NT2/D1 (cell line): ENCODE results near the gene GPR32.

ENCODE experiments used
- SUZ12 ChIP-seq: IDR thresholded peaks from 2 replicates; pipeline ENCODE4 v1.6.1; 2011; ENCODE audit not compliant: insufficient read length, insufficient read depth; ENCODE audit errors: extremely low read depth
- YY1 ChIP-seq: IDR thresholded peaks from 2 replicates; pipeline ENCODE4 v1.6.1; 2011; ENCODE audit not compliant: insufficient read length, insufficient read depth

- TF ChIP-seq YY1 (no peak), SUZ12 (no peak)
Measured at GRCh38 chr19:50741179-50741933, 28.9 kb upstream of the GPR32 start.
